Mesodermal cell (in vitro differentiated cells): ENCODE data around the gene ACAD11.
"Not testable (repeated sequence)": the region's sequence is repeated elsewhere in the genome, so short reads cannot be mapped to it uniquely, and the experiment has no call there.

Source experiments
- H3K27ac ChIP-seq: 2 replicates; pipeline ENCODE4 v1.7.0; 2013; ENCODE audit warnings: mild to moderate bottlenecking, low read depth, low read length, moderate library complexity; ENCODE audit not compliant: severe bottlenecking
- H3K36me3 ChIP-seq: 2 replicates; pipeline ENCODE4 v1.7.1; 2013; ENCODE audit warnings: mild to moderate bottlenecking, low read length, moderate library complexity; ENCODE audit not compliant: control insufficient read depth, insufficient read depth
- H3K4me1 ChIP-seq: one replicate; pipeline ENCODE4 v1.7.1; 2013; ENCODE audit warnings: mild to moderate bottlenecking, low read length; ENCODE audit not compliant: insufficient read depth, control insufficient read depth, poor library complexity, severe bottlenecking
- H3K4me3 ChIP-seq: 2 replicates; pipeline ENCODE4 v1.7.0; 2013; ENCODE audit warnings: low read length, control low read depth, mild to moderate bottlenecking; ENCODE audit not compliant: insufficient read depth, poor library complexity, severe bottlenecking; ENCODE audit errors: extremely low read depth
- H3K9me3 ChIP-seq: 2 replicates; pipeline ENCODE4 v1.7.1; 2013; ENCODE audit warnings: mild to moderate bottlenecking, low read length, moderate library complexity; ENCODE audit not compliant: control insufficient read depth
- WGBS, 2 experiments: methylation state at CpG; one replicate each; pipeline ENCODE4 v1.1.5; 2013; ENCODE audit warnings: missing lambda C conversion rate in 2 of 2; ENCODE audit not compliant: insufficient coverage in 2 of 2; 5-methylcytosine and 5-hydroxymethylcytosine counted together

The ACAD11 gene

GRCh38 chr3:132587401-132587800, 72.2 kb downstream of the ACAD11 start:
- peaks cover 2% of the 10 kb centered on the region for H3K36me3 ChIP-seq
- H3K4me1 ChIP-seq = no peaks in the 10 kb centered on the region
- 83% methylated on average over 1 of the region's 1 CpG; no CpG with 5 or more reads in 1 of the 2 experiments for WGBS, 2 experiments
- H3K27ac ChIP-seq = no peak overlapping the region
- no peak overlapping the region for H3K4me3 ChIP-seq
- H3K9me3 ChIP-seq = no peaks in the 10 kb centered on the region

GRCh38 chr3:132573797-132574211, 85.8 kb downstream of the ACAD11 start:
- Histone ChIP-seq H3K27ac (no peak overlapping the region), H3K4me3 (no peak overlapping the region), H3K36me3 (peaks cover 20% of the 10 kb centered on the region), H3K9me3 (peaks cover 3% of the 10 kb centered on the region), H3K4me1 (no peaks in the 10 kb centered on the region)
- 86% methylated on average over 1 of the region's 5 CpGs; no CpG with 5 or more reads in 1 of the 2 experiments for WGBS, 2 experiments

- Histone ChIP-seq H3K4me1 (no peaks in the 10 kb centered on the region), H3K9me3 (peaks cover 3% of the 10 kb centered on the region), H3K27ac (no peak overlapping the region), H3K36me3 (peaks cover 16% of the 10 kb centered on the region), H3K4me3 (no peak overlapping the region)
- WGBS, 2 experiments = no CpG with 5 or more reads among the region's 2 CpGs
These were observed 89.6 kb downstream of the ACAD11 start for GRCh38 chr3:132570016-132570415.

- Histone ChIP-seq H3K4me1 (no peaks in the 10 kb centered on the region), H3K36me3 (peaks cover 13% of the 10 kb centered on the region), H3K4me3 (no peak overlapping the region), H3K27ac (no peak overlapping the region), H3K9me3 (peaks cover 3% of the 10 kb centered on the region)
- no CpG with 5 or more reads among the region's 1 CpG for WGBS, 2 experiments
These were observed 90.0 kb downstream of the ACAD11 start for GRCh38 chr3:132569580-132569979.

- peaks cover 3% of the 10 kb centered on the region for H3K9me3 ChIP-seq
- no peak overlapping the region for H3K27ac ChIP-seq
- peaks cover 13% of the 10 kb centered on the region for H3K36me3 ChIP-seq
- WGBS, 2 experiments = 85 to 93% methylated on average over 2 of the region's 2 CpGs
- no peaks in the 10 kb centered on the region for H3K4me1 ChIP-seq
- no peak overlapping the region for H3K4me3 ChIP-seq
These were observed 90.5 kb downstream of the ACAD11 start for GRCh38 chr3:132569153-132569552.

GRCh38 chr3:132568422-132568821, 91.2 kb downstream of the ACAD11 start:
- WGBS, 2 experiments = 100% methylated on average over 1 of the region's 2 CpGs
- H3K4me1 ChIP-seq = no peaks in the 10 kb centered on the region
- H3K4me3 ChIP-seq = no peak overlapping the region
- H3K27ac ChIP-seq = no peak overlapping the region
- H3K9me3 ChIP-seq = peaks cover 3% of the 10 kb centered on the region
- H3K36me3 ChIP-seq = peaks cover 13% of the 10 kb centered on the region

GRCh38 chr3:132564070-132564465, 95.5 kb downstream of the ACAD11 start:
- no peak overlapping the region for H3K4me3 ChIP-seq
- no peaks in the 10 kb centered on the region for H3K36me3 ChIP-seq
- no peaks in the 10 kb centered on the region for H3K9me3 ChIP-seq
- WGBS, 2 experiments = no CpG with 5 or more reads among the region's 2 CpGs
- no peaks in the 10 kb centered on the region for H3K4me1 ChIP-seq
- no peak overlapping the region for H3K27ac ChIP-seq

GRCh38 chr3:132563420-132564069, 96.1 kb downstream of the ACAD11 start:
- Histone ChIP-seq H3K4me1 (no peaks in the 10 kb centered on the region), H3K9me3 (no peaks in the 10 kb centered on the region), H3K36me3 (no peaks in the 10 kb centered on the region), H3K27ac (no peak overlapping the region), H3K4me3 (no peak overlapping the region)
- WGBS, 2 experiments = no CpG with 5 or more reads among the region's 4 CpGs

GRCh38 chr3:132561003-132561402, 98.6 kb downstream of the ACAD11 start:
- H3K36me3 ChIP-seq = no peaks in the 10 kb centered on the region
- no peak overlapping the region for H3K4me3 ChIP-seq
- H3K9me3 ChIP-seq = no peaks in the 10 kb centered on the region
- WGBS, 2 experiments = 50% methylated on average over 2 of the region's 4 CpGs; no CpG with 5 or more reads in 1 of the 2 experiments
- H3K4me1 ChIP-seq = no peaks in the 10 kb centered on the region
- no peak overlapping the region for H3K27ac ChIP-seq

- Histone ChIP-seq H3K4me1 (no peaks in the 10 kb centered on the region), H3K4me3 (no peak overlapping the region), H3K27ac (no peak overlapping the region), H3K36me3 (no peaks in the 10 kb centered on the region), H3K9me3 (no peaks in the 10 kb centered on the region)
- WGBS, 2 experiments = 84 to 93% methylated on average over 7 of the region's 8 CpGs
These were observed 103.0 kb downstream of the ACAD11 start for GRCh38 chr3:132556508-132557159.

GRCh38 chr3:132556036-132556386, 103.6 kb downstream of the ACAD11 start:
- not testable (repeated sequence) for H3K9me3 ChIP-seq, H3K27ac ChIP-seq, H3K36me3 ChIP-seq, H3K4me1 ChIP-seq, H3K4me3 ChIP-seq
- 91 to 93% methylated on average over 3 of the region's 3 CpGs for WGBS, 2 experiments
